ENCODE data around the gene ARHGAP29. TPM values are rescaled to one million over a fixed set of nuclear protein-coding genes. Genes with fewer than 3 reads are reported as not detected.

ARHGAP29 gene
- polyA plus RNA-seq, 1 donor (not counting 4 experiments of a cell fraction or from before 2014, with no cell fraction given), result 79.7 TPM

DNA sequence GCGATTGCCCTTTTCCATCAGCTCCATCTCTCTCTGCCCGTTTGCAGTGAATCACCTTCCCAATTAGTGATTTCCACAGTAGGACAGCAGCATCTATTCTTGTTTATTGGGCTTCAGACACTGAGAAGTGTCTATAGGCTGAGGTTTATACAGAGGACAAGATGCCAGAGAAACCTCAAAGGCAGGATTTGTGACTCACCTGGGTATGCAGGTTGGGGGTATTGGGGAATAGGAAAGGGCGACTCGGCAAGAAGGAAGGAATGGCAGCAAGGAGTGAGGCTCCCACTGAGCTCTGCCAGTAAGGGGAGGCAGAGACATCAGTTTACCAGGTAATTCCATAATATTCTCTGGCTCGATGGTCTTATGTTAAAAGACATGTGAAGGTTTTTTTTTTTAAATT lies 91.1 kb downstream of the ARHGAP29 start:
- dilution Hi-C loops (cut with MboI; ENCODE audit: extremely low pct_ligation_motif_present, low sequenced_read_pairs), result no loop called here
- TF ChIP-seq, protein P1, sequence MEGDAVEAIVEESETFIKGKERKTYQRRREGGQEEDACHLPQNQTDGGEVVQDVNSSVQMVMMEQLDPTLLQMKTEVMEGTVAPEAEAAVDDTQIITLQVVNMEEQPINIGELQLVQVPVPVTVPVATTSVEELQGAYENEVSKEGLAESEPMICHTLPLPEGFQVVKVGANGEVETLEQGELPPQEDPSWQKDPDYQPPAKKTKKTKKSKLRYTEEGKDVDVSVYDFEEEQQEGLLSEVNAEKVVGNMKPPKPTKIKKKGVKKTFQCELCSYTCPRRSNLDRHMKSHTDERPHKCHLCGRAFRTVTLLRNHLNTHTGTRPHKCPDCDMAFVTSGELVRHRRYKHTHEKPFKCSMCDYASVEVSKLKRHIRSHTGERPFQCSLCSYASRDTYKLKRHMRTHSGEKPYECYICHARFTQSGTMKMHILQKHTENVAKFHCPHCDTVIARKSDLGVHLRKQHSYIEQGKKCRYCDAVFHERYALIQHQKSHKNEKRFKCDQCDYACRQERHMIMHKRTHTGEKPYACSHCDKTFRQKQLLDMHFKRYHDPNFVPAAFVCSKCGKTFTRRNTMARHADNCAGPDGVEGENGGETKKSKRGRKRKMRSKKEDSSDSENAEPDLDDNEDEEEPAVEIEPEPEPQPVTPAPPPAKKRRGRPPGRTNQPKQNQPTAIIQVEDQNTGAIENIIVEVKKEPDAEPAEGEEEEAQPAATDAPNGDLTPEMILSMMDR (optimal IDR thresholded peaks at IDR 0.05 in 1 of 3, IDR thresholded peaks at IDR 0.05 in 1 of 3, conservative IDR thresholded peaks at IDR 0.05 in 1 of 3; ENCODE audit: extremely low read depth in 1 of 3, insufficient read depth in 2 of 3, low read length in 3 of 3), result no peak
- no peak for TF ChIP-seq EZH2 (IDR thresholded peaks at IDR 0.05; ENCODE audit: low read length)
- H3K27ac ChIP-seq (ENCODE audit: control insufficient read depth, insufficient read depth, low read length), result no peak overlapping the region
- H3K9me1 ChIP-seq (ENCODE audit: control insufficient read depth, extremely low read depth, insufficient read depth, low read length), result no peaks in the 10 kb centered on the region
- H3K9ac ChIP-seq (ENCODE audit: control insufficient read depth, extremely low read depth, insufficient read depth, low read length), result no peak overlapping the region
- DNase-seq (ENCODE audit: low read depth, low spot score), result no peak
- no peaks in the 10 kb centered on the region for H3K27me3 ChIP-seq (ENCODE audit: control insufficient read depth, extremely low read depth, insufficient read depth, low read length)
- no peaks in the 10 kb centered on the region for H4K20me1 ChIP-seq (ENCODE audit: control insufficient read depth, extremely low read depth, insufficient read depth, low read length)
- no peaks in the 10 kb centered on the region for H3K9me3 ChIP-seq (ENCODE audit: control insufficient read depth, low read depth, low read length)
- no peak overlapping the region for H2AFZ ChIP-seq (ENCODE audit: control insufficient read depth, low read length)
- H3K4me1 ChIP-seq (ENCODE audit: control insufficient read depth, extremely low read depth, insufficient read depth, low read length), result no peaks in the 10 kb centered on the region
- no peak overlapping the region for H3K4me3 ChIP-seq (ENCODE audit: control insufficient read depth in 2 of 3, extremely low read depth in 1 of 3, insufficient read depth in 2 of 3, low read depth in 1 of 3, low read length in 3 of 3)
- no peak overlapping the region for H3K4me2 ChIP-seq (ENCODE audit: control insufficient read depth, extremely low read depth, insufficient read depth, low read depth, low read length)
- no peaks in the 10 kb centered on the region for H3K79me2 ChIP-seq (ENCODE audit: control insufficient read depth, insufficient read depth, low read length)
- no peaks in the 10 kb centered on the region for H3K36me3 ChIP-seq (ENCODE audit: control insufficient read depth in 2 of 2, extremely low read depth in 1 of 2, insufficient read depth in 2 of 2, low read length in 2 of 2)
- no peak for FAIRE-seq

DNA sequence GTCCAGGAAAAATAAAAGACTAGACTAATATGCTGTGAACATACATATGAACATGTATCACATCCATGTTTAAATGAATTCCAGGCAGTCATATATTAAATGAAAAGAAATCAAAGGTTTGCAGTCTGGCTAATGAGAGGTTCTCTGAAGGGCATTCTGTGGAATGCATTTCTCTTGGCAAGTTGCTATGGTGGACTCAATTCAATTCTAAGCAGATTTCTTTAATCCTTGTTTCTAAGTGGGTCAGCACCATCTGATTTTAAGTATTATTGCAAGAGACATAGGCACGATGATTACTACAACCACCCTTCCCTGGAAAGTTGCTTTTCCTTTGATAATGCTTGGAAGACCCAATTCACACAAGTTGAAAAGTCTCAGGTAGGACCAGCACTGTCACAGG lies 92.5 kb downstream of the ARHGAP29 start:
- Histone ChIP-seq H3K9me3 (ENCODE audit: control insufficient read depth, low read depth, low read length) (no peaks in the 10 kb centered on the region), H3K27me3 (ENCODE audit: control insufficient read depth, extremely low read depth, insufficient read depth, low read length) (no peaks in the 10 kb centered on the region), H3K36me3 (ENCODE audit: control insufficient read depth in 2 of 2, extremely low read depth in 1 of 2, insufficient read depth in 2 of 2, low read length in 2 of 2) (no peaks in the 10 kb centered on the region), H3K4me1 (ENCODE audit: control insufficient read depth, extremely low read depth, insufficient read depth, low read length) (no peaks in the 10 kb centered on the region), H4K20me1 (ENCODE audit: control insufficient read depth, extremely low read depth, insufficient read depth, low read length) (no peaks in the 10 kb centered on the region), H3K79me2 (ENCODE audit: control insufficient read depth, insufficient read depth, low read length) (no peaks in the 10 kb centered on the region), H2AFZ (ENCODE audit: control insufficient read depth, low read length) (no peak overlapping the region), H3K4me2 (ENCODE audit: control insufficient read depth, extremely low read depth, insufficient read depth, low read depth, low read length) (no peak overlapping the region), H3K9ac (ENCODE audit: control insufficient read depth, extremely low read depth, insufficient read depth, low read length) (no peak overlapping the region), H3K4me3 (ENCODE audit: control insufficient read depth in 2 of 3, extremely low read depth in 1 of 3, insufficient read depth in 2 of 3, low read depth in 1 of 3, low read length in 3 of 3) (no peak overlapping the region), H3K27ac (ENCODE audit: control insufficient read depth, insufficient read depth, low read length) (no peak overlapping the region), H3K9me1 (ENCODE audit: control insufficient read depth, extremely low read depth, insufficient read depth, low read length) (no peaks in the 10 kb centered on the region)
- dilution Hi-C loops (cut with MboI; ENCODE audit: extremely low pct_ligation_motif_present, low sequenced_read_pairs), result no loop called here
- peak; percentile 44 for FAIRE-seq
- no peak for DNase-seq (ENCODE audit: low read depth, low spot score)
- TF ChIP-seq, protein P1 (optimal IDR thresholded peaks at IDR 0.05 in 1 of 3, IDR thresholded peaks at IDR 0.05 in 1 of 3, conservative IDR thresholded peaks at IDR 0.05 in 1 of 3; ENCODE audit: extremely low read depth in 1 of 3, insufficient read depth in 2 of 3, low read length in 3 of 3), result no peak
- no peak for TF ChIP-seq EZH2 (IDR thresholded peaks at IDR 0.05; ENCODE audit: low read length)

All from keratinocyte (primary cell).